GM06990 (cell line): ENCODE measurements around the gene RASL10B.

Experiments
- DNase-seq: peaks from one replicate; pipeline ENCODE4 v3.0.0-alpha.2; 2011; ENCODE audit not compliant: insufficient read length; ENCODE audit errors: extremely low read depth
- H3K27me3 ChIP-seq: replicated peaks from 2 replicates; pipeline ENCODE4 v1.6.0; 2011; ENCODE audit warnings: low read length; ENCODE audit not compliant: control insufficient read depth, insufficient read depth
- H3K36me3 ChIP-seq: 2 replicates; pipeline ENCODE4 v1.5.1; 2011; ENCODE audit warnings: low read length; ENCODE audit not compliant: control insufficient read depth, insufficient read depth
- H3K4me3 ChIP-seq: replicated peaks from 2 replicates; pipeline ENCODE4 v1.5.1; 2011; ENCODE audit warnings: low read depth, mild to moderate bottlenecking, control low read depth, low read length
- CTCF ChIP-seq: IDR thresholded peaks from 2 replicates; pipeline ENCODE4 v1.5.1; 2011; ENCODE audit warnings: low read length, control low read depth, mild to moderate bottlenecking, inconsistent platforms; ENCODE audit not compliant: insufficient read depth, poor library complexity, severe bottlenecking

The RASL10B gene

GRCh38 chr17:35731239-35731916, at the start of gene RASL10B:
RASL10B (plus strand) TSS chr17:35731639; CDS start chr17:35735185, 3,546 bp downstream.
- Histone ChIP-seq H3K27me3 (peaks cover 2% of the 10 kb centered on the region; the same call in 1 of the 2 replicates), H3K36me3 (no peaks in the 10 kb centered on the region; the same call in 1 of the 2 replicates), H3K4me3 (no peak within 1 kb of the TSS; the same call in 1 of the 2 replicates)
- no peak for TF ChIP-seq CTCF
- DNase-seq: no peak

GRCh38 chr17:35683591-35683990, 47.8 kb upstream of the RASL10B start:
- H3K36me3 ChIP-seq: peaks cover 6% of the 10 kb centered on the region
- no peaks in the 10 kb centered on the region for H3K27me3 ChIP-seq
- DNase-seq: no peak
- H3K4me3 ChIP-seq: no peak overlapping the region
- TF ChIP-seq CTCF: no peak

GRCh38 chr17:35684055-35684802, 47.2 kb upstream of the RASL10B start:
- peaks cover 6% of the 10 kb centered on the region for H3K36me3 ChIP-seq
- no peaks in the 10 kb centered on the region for H3K27me3 ChIP-seq
- H3K4me3 ChIP-seq: no peak overlapping the region
- TF ChIP-seq CTCF: no peak
- no peak for DNase-seq

GRCh38 chr17:35692512-35693210, 38.8 kb upstream of the RASL10B start:
- no peak overlapping the region for H3K4me3 ChIP-seq
- no peaks in the 10 kb centered on the region for H3K27me3 ChIP-seq
- no peak for TF ChIP-seq CTCF
- no peak for DNase-seq
- H3K36me3 ChIP-seq: peaks cover 4% of the 10 kb centered on the region

- H3K27me3 ChIP-seq: no peaks in the 10 kb centered on the region
- no peak for DNase-seq
- H3K36me3 ChIP-seq: peaks cover 4% of the 10 kb centered on the region
- TF ChIP-seq CTCF: no peak
- H3K4me3 ChIP-seq: no peak overlapping the region
These were observed 37.8 kb upstream of the RASL10B start for GRCh38 chr17:35693662-35694061.
